H9 (cell line): ENCODE results near the gene NDN. TPM values are rescaled to one million over a fixed set of nuclear protein-coding genes. Genes with fewer than 3 reads are reported as not detected.
A peak's percentile ranks its signal among the peaks of the same experiment; 100 is the strongest.

Source experiments
- DNase-seq: peaks from one replicate; pipeline ENCODE4 v3.0.0-alpha.2; 2017
- H2AFZ ChIP-seq: one replicate; pipeline ENCODE4 v1.6.1; 2013; ENCODE audit warnings: mild to moderate bottlenecking, low read length, control low read depth, moderate library complexity
- H2AK5ac ChIP-seq: 2 replicates; pipeline ENCODE4 v1.6.1; 2013; ENCODE audit warnings: low read length, control low read depth, mixed read lengths; ENCODE audit not compliant: insufficient read length
- H2BK120ac ChIP-seq: one replicate; pipeline ENCODE4 v1.6.1; 2013; ENCODE audit warnings: low read depth, mild to moderate bottlenecking, low read length, control low read depth, inconsistent platforms; ENCODE audit not compliant: poor library complexity, severe bottlenecking
- H2BK12ac ChIP-seq: 2 replicates; pipeline ENCODE4 v1.6.1; 2013; ENCODE audit warnings: low read length, control low read depth, mixed read lengths, low read depth; ENCODE audit not compliant: insufficient read length
- H2BK15ac ChIP-seq: 2 replicates; pipeline ENCODE4 v1.6.1; 2013; ENCODE audit warnings: low read depth, low read length, control low read depth
- H2BK20ac ChIP-seq: one replicate; pipeline ENCODE4 v1.6.1; 2013; ENCODE audit warnings: low read depth, mild to moderate bottlenecking, low read length, control low read depth, inconsistent platforms; ENCODE audit not compliant: poor library complexity, severe bottlenecking
- H2BK5ac ChIP-seq: 2 replicates; pipeline ENCODE4 v1.6.1; 2013; ENCODE audit warnings: low read length, control low read depth, mixed read lengths; ENCODE audit not compliant: insufficient read length
- H3K14ac ChIP-seq: 2 replicates; pipeline ENCODE4 v1.6.1; 2013; ENCODE audit warnings: low read length, control low read depth; ENCODE audit not compliant: insufficient read depth
- H3K18ac ChIP-seq: 2 replicates; pipeline ENCODE4 v1.6.1; 2013; ENCODE audit warnings: low read depth, mild to moderate bottlenecking, mixed read lengths, low read length, control low read depth; ENCODE audit not compliant: insufficient read length
- H3K23ac ChIP-seq: 2 replicates; pipeline ENCODE4 v1.6.1; 2013; ENCODE audit warnings: low read length, control low read depth, mixed read lengths, low read depth; ENCODE audit not compliant: insufficient read length
- H3K23me2 ChIP-seq: 2 replicates; pipeline ENCODE4 v1.6.1; 2013; ENCODE audit warnings: low read depth, mild to moderate bottlenecking, mixed read lengths, low read length, control low read depth; ENCODE audit not compliant: insufficient read length, poor library complexity, severe bottlenecking
- H3K27ac ChIP-seq: 2 replicates; pipeline ENCODE4 v1.5.1; 2013; ENCODE audit warnings: low read length, control low read depth, mixed read lengths, low read depth; ENCODE audit not compliant: insufficient read length
- H3K27me3 ChIP-seq: 2 replicates; pipeline ENCODE4 v1.6.1; 2013; ENCODE audit warnings: low read length, control low read depth, inconsistent platforms; ENCODE audit not compliant: insufficient read depth
- H3K4ac ChIP-seq: 2 replicates; pipeline ENCODE4 v1.6.1; 2013; ENCODE audit warnings: low read depth, mild to moderate bottlenecking, control low read depth, inconsistent platforms, low read length, moderate library complexity
- H3K4me1 ChIP-seq: 2 replicates; pipeline ENCODE4 v1.6.1; 2013; ENCODE audit warnings: low read length, control low read depth, inconsistent platforms; ENCODE audit not compliant: insufficient read depth
- H3K4me2 ChIP-seq: 2 replicates; pipeline ENCODE4 v1.6.1; 2013; ENCODE audit warnings: low read length, control low read depth, mixed read lengths; ENCODE audit not compliant: insufficient read length, insufficient read depth
- H3K56ac ChIP-seq: 2 replicates; pipeline ENCODE4 v1.6.1; 2013; ENCODE audit warnings: low read depth, mild to moderate bottlenecking, mixed read lengths, low read length, control low read depth; ENCODE audit not compliant: insufficient read length
- H3K79me1 ChIP-seq: 2 replicates; pipeline ENCODE4 v1.6.1; 2013; ENCODE audit warnings: low read depth, mild to moderate bottlenecking, moderate library complexity, low read length, control low read depth, inconsistent platforms; ENCODE audit not compliant: insufficient read depth, poor library complexity, severe bottlenecking
- H3K79me2 ChIP-seq: 2 replicates; pipeline ENCODE4 v1.6.1; 2013; ENCODE audit warnings: low read length, control low read depth, inconsistent platforms; ENCODE audit not compliant: insufficient read depth
- H3K9ac ChIP-seq: 2 replicates; pipeline ENCODE4 v1.6.1; 2013; ENCODE audit warnings: low read length, control low read depth, mixed read lengths; ENCODE audit not compliant: insufficient read length; ENCODE audit errors: extremely low read depth
- H3K9me3 ChIP-seq: one replicate; pipeline ENCODE4 v1.6.1; 2013; ENCODE audit warnings: low read depth, low read length, inconsistent platforms; ENCODE audit not compliant: control insufficient read depth
- H3T11ph ChIP-seq: one replicate; pipeline ENCODE4 v1.6.1; 2013; ENCODE audit warnings: mild to moderate bottlenecking, low read length, control low read depth, inconsistent platforms
- H4K20me1 ChIP-seq: one replicate; pipeline ENCODE4 v1.6.1; 2013; ENCODE audit not compliant: control insufficient read depth, insufficient read length, insufficient read depth
- H4K5ac ChIP-seq: 2 replicates; pipeline ENCODE4 v1.6.1; 2013; ENCODE audit warnings: low read depth, mild to moderate bottlenecking, mixed read lengths, low read length, control low read depth; ENCODE audit not compliant: insufficient read length
- H4K8ac ChIP-seq: replicated peaks from 2 replicates; pipeline ENCODE4 v1.6.1; 2013; ENCODE audit warnings: low read length, control low read depth, mixed read lengths, low read depth; ENCODE audit not compliant: insufficient read length
- H4K91ac ChIP-seq: 2 replicates; pipeline ENCODE4 v1.6.1; 2013; ENCODE audit warnings: low read depth, mild to moderate bottlenecking, moderate library complexity, mixed read lengths, low read length, control low read depth; ENCODE audit not compliant: insufficient read length
- H3K27ac Mint-ChIP-seq, 3 experiments: 2 replicates in 2 of 3; 3 replicates in 1 of 3; pipeline ENCODE4 v1.8.0; 2020 to 2021; ENCODE audit warnings: mixed read lengths in 3 of 3, mild to moderate bottlenecking in 1 of 3, moderate library complexity in 1 of 3
- H3K27me3 Mint-ChIP-seq: 2 replicates; pipeline ENCODE4 v1.8.0; 2021; ENCODE audit warnings: low read depth, mild to moderate bottlenecking, moderate library complexity, mixed read lengths
- H3K36me3 Mint-ChIP-seq, 3 experiments: 2 replicates in 2 of 3; 3 replicates in 1 of 3; pipeline ENCODE4 v1.8.0; 2020 to 2021; ENCODE audit warnings: low read depth in 3 of 3, mixed read lengths in 3 of 3; ENCODE audit not compliant: insufficient read depth in 1 of 3
- H3K4me1 Mint-ChIP-seq, 2 experiments: 2 replicates each; pipeline ENCODE4 v1.8.0; 2020; ENCODE audit warnings: mixed read lengths in 2 of 2
- H3K4me3 Mint-ChIP-seq, 2 experiments: 2 replicates in 1 of 2; 3 replicates in 1 of 2; pipeline ENCODE4 v1.8.0; 2020 to 2021; ENCODE audit warnings: mild to moderate bottlenecking in 2 of 2, mixed read lengths in 2 of 2, moderate library complexity in 1 of 2
- H3K9me3 Mint-ChIP-seq, 2 experiments: 2 replicates in 1 of 2; 3 replicates in 1 of 2; pipeline ENCODE4 v1.8.0; 2020; ENCODE audit warnings: mild to moderate bottlenecking in 2 of 2, mixed read lengths in 2 of 2, moderate library complexity in 1 of 2
- CTCF ChIP-seq: fragments of 200-600 bp; sonication (generic); conservative IDR thresholded peaks from 3 replicates; pipeline ENCODE4 v1.8.0; 2021; ENCODE audit warnings: antibody characterized with exemption, mild to moderate bottlenecking
- WGBS: extraction: QIAGEN DNeasy Blood & Tissue Kit; methylation state at CpG from one replicate; pipeline ENCODE4 v1.1.7; 2013; ENCODE audit warnings: missing lambda C conversion rate, low lambda C conversion rate, mixed read lengths; ENCODE audit not compliant: insufficient read length; ENCODE audit errors: extremely low coverage; 5-methylcytosine and 5-hydroxymethylcytosine counted together
- total RNA-seq: library from RNA; stranded (reverse); gene quantifications from 2 replicates; pipeline ENCODE4 v1.2.1, GENCODE V29; 2021

Gene NDN
- total RNA-seq, 1 experiment from 2014 or later, result 34.8 TPM

DNA sequence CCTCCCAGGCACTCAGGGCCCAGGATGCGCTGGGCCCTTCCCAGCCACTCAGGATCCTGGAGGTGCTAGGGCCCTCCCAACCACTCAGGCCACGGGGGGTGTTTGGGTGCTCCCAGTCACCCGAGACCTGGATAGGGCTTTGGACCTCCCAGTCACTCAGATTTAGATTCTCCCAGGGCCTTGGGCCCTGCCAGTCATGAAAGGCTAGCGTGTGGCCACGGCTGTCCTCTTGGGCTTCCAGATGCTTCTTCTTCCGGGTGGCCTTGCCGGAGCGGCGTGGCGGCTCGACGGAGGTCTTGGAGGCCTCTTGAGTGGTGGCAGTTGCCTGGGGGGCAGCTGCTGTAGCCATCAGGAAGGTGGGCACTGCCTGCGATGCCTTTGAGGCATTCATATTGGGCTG is 42.3 kb downstream of the NDN start:
- DNase-seq, result no peak
- H3K27me3 Mint-ChIP-seq, result no peaks in the 10 kb centered on the region
- H3K9me3 Mint-ChIP-seq, result peaks cover 50 to 52% of the 10 kb centered on the region in 2 experiments
- H4K91ac ChIP-seq, result no peak overlapping the region
- H3K4ac ChIP-seq, result no peak overlapping the region
- no peak overlapping the region for H3K9ac ChIP-seq
- no peak overlapping the region for H2BK15ac ChIP-seq
- H3K4me2 ChIP-seq, result no peak overlapping the region
- H2BK120ac ChIP-seq, result no peak overlapping the region
- H3K4me1 ChIP-seq, result no peaks in the 10 kb centered on the region
- H3K79me1 ChIP-seq, result no peaks in the 10 kb centered on the region
- no peak overlapping the region for H3K18ac ChIP-seq
- no peaks in the 10 kb centered on the region for H3K27me3 ChIP-seq
- H3K23ac ChIP-seq, result no peak overlapping the region
- H3K9me3 ChIP-seq, result peaks cover 20% of the 10 kb centered on the region
- peaks cover 3% of the 10 kb centered on the region for H3K23me2 ChIP-seq
- no peak overlapping the region for H2AK5ac ChIP-seq
- no peak overlapping the region for H2BK12ac ChIP-seq
- no peak overlapping the region for H3K56ac ChIP-seq
- H4K20me1 ChIP-seq, result no peaks in the 10 kb centered on the region
- no peak overlapping the region for H3K27ac ChIP-seq
- H3K27ac Mint-ChIP-seq, result no peak overlapping the region
- 0 out of 5 replicates have a peak overlapping the region, but pooled peaks of 1 of the 2 experiments have one; percentile 44 for H3K4me3 Mint-ChIP-seq
- H4K8ac ChIP-seq, result no peak overlapping the region
- peaks cover 0 to 6% (median 1%) of the 10 kb centered on the region in 3 experiments; a peak in 3 of 7 replicates for H3K36me3 Mint-ChIP-seq
- no peak overlapping the region for H3T11ph ChIP-seq
- no peak overlapping the region for H2AFZ ChIP-seq
- H2BK5ac ChIP-seq, result no peak overlapping the region
- H2BK20ac ChIP-seq, result no peak overlapping the region
- no peak overlapping the region for H3K14ac ChIP-seq
- no peaks in the 10 kb centered on the region for H3K79me2 ChIP-seq
- H3K4me1 Mint-ChIP-seq, result peaks cover 12 to 14% of the 10 kb centered on the region in 2 experiments; a peak in 3 of 4 replicates
- no peak for TF ChIP-seq CTCF
- no peak overlapping the region for H4K5ac ChIP-seq
- WGBS, result no CpG with 5 or more reads among the region's 13 CpGs
